ENCODE measurements around the gene DHRS7B. TPM values are rescaled to one million over a fixed set of nuclear protein-coding genes. Genes with fewer than 3 reads are reported as not detected.

The DHRS7B gene
- total RNA-seq, 1 experiment from 2014 or later = 30.0 TPM

GRCh38 chr17:21200590-21201297 is 74.0 kb downstream of the DHRS7B start:
- H3K4me1 Mint-ChIP-seq (ENCODE audit: low read depth, unreplicated experiment) = no peaks in the 10 kb centered on the region
- no peaks in the 10 kb centered on the region for H3K27me3 Mint-ChIP-seq (ENCODE audit: insufficient read depth, unreplicated experiment)
- Histone ChIP-seq H3K9me3 (no peaks in the 10 kb centered on the region), H3K4me3 (ENCODE audit: low read depth, low read length) (no peak overlapping the region), H3K4me1 (no peaks in the 10 kb centered on the region), H3K36me3 (ENCODE audit: control insufficient read depth, insufficient read depth, low read length) (peaks cover 6% of the 10 kb centered on the region), H3K27me3 (replicated peaks; ENCODE audit: control insufficient read depth, insufficient read depth, low read length) (no peaks in the 10 kb centered on the region)
- ChIA-PET CTCF (no interaction called here), POLR2A (interaction anchor here (0.6 kb wide), 1 partner anchor 152 kb away, joined by 3 read pairs; no protein-coding TSS in a partner anchor)
- DNase-seq = no peak
- intact Hi-C loops (cut with micrococcal nuclease; ENCODE audit: unreplicated experiment) = no loop called here
- no peak for TF ChIP-seq CTCF (IDR thresholded peaks at IDR 0.05; ENCODE audit: insufficient read depth in 1 of 2, low read depth in 1 of 2, low read length in 1 of 2, severe bottlenecking in 1 of 2, unreplicated experiment in 1 of 2)
- no TSS peak for BruUV-seq (replicated peaks)
- H3K36me3 Mint-ChIP-seq (ENCODE audit: insufficient read depth, unreplicated experiment) = peaks cover 62% of the 10 kb centered on the region
- H3K27ac Mint-ChIP-seq (ENCODE audit: unreplicated experiment) = no peak overlapping the region
- no peaks in the 10 kb centered on the region for H3K9me3 Mint-ChIP-seq (ENCODE audit: unreplicated experiment)
- no peak overlapping the region for H3K4me3 Mint-ChIP-seq (ENCODE audit: unreplicated experiment)

- intact Hi-C loops (cut with micrococcal nuclease; ENCODE audit: unreplicated experiment) = no loop called here
- H3K4me1 Mint-ChIP-seq (ENCODE audit: low read depth, unreplicated experiment) = no peaks in the 10 kb centered on the region
- H3K9me3 Mint-ChIP-seq (ENCODE audit: unreplicated experiment) = no peaks in the 10 kb centered on the region
- no peak overlapping the region for H3K27ac Mint-ChIP-seq (ENCODE audit: unreplicated experiment)
- no peaks in the 10 kb centered on the region for H3K27me3 Mint-ChIP-seq (ENCODE audit: insufficient read depth, unreplicated experiment)
- Histone ChIP-seq H3K9me3 (no peaks in the 10 kb centered on the region), H3K27me3 (replicated peaks; ENCODE audit: control insufficient read depth, insufficient read depth, low read length) (no peaks in the 10 kb centered on the region), H3K4me3 (ENCODE audit: low read depth, low read length) (no peak overlapping the region), H3K4me1 (no peaks in the 10 kb centered on the region), H3K36me3 (ENCODE audit: control insufficient read depth, insufficient read depth, low read length) (peaks cover 6% of the 10 kb centered on the region)
- no peak for TF ChIP-seq CTCF (IDR thresholded peaks at IDR 0.05; ENCODE audit: insufficient read depth in 1 of 2, low read depth in 1 of 2, low read length in 1 of 2, severe bottlenecking in 1 of 2, unreplicated experiment in 1 of 2)
- DNase-seq = no peak
- ChIA-PET POLR2A (no interaction called here), CTCF (no interaction called here)
- H3K4me3 Mint-ChIP-seq (ENCODE audit: unreplicated experiment) = no peak overlapping the region
- peaks cover 62% of the 10 kb centered on the region for H3K36me3 Mint-ChIP-seq (ENCODE audit: insufficient read depth, unreplicated experiment)
- BruUV-seq (replicated peaks) = no TSS peak
Measured at GRCh38 chr17:21201298-21201595, 74.5 kb downstream of the DHRS7B start.

GRCh38 chr17:21201874-21202273 is 75.1 kb downstream of the DHRS7B start:
- Histone ChIP-seq H3K4me1 (no peaks in the 10 kb centered on the region), H3K9me3 (no peaks in the 10 kb centered on the region), H3K4me3 (ENCODE audit: low read depth, low read length) (no peak overlapping the region), H3K27me3 (replicated peaks; ENCODE audit: control insufficient read depth, insufficient read depth, low read length) (no peaks in the 10 kb centered on the region), H3K36me3 (ENCODE audit: control insufficient read depth, insufficient read depth, low read length) (peaks cover 6% of the 10 kb centered on the region)
- TF ChIP-seq CTCF (IDR thresholded peaks at IDR 0.05; ENCODE audit: insufficient read depth in 1 of 2, low read depth in 1 of 2, low read length in 1 of 2, severe bottlenecking in 1 of 2, unreplicated experiment in 1 of 2) = no peak
- Mint-ChIP-seq H3K27me3 (ENCODE audit: insufficient read depth, unreplicated experiment) (no peaks in the 10 kb centered on the region), H3K9me3 (ENCODE audit: unreplicated experiment) (no peaks in the 10 kb centered on the region), H3K4me3 (ENCODE audit: unreplicated experiment) (no peak overlapping the region), H3K4me1 (ENCODE audit: low read depth, unreplicated experiment) (no peaks in the 10 kb centered on the region), H3K36me3 (ENCODE audit: insufficient read depth, unreplicated experiment) (peaks cover 57% of the 10 kb centered on the region), H3K27ac (ENCODE audit: unreplicated experiment) (no peak overlapping the region)
- ChIA-PET POLR2A (no interaction called here), CTCF (interaction anchor here (0.6 kb wide), 1 partner anchor 255 kb away, joined by 11 read pairs; no protein-coding TSS in a partner anchor)
- intact Hi-C loops (cut with micrococcal nuclease; ENCODE audit: unreplicated experiment) = no loop called here
- no peak for DNase-seq
- no TSS peak for BruUV-seq (replicated peaks)
